HG03060 (cell line): ENCODE results near the gene CAPG.
"Not testable (repeated sequence)": the region's sequence is repeated elsewhere in the genome, so short reads cannot be mapped to it uniquely, and the experiment has no call there.

Experiments
- ATAC-seq: cut with Tn5 transposase; IDR thresholded peaks from one replicate; pipeline ENCODE4 v1.9.1; 2021; ENCODE audit warnings: low read depth, moderate number of reproducible peaks; ENCODE audit not compliant: unreplicated experiment

The CAPG gene

DNA sequence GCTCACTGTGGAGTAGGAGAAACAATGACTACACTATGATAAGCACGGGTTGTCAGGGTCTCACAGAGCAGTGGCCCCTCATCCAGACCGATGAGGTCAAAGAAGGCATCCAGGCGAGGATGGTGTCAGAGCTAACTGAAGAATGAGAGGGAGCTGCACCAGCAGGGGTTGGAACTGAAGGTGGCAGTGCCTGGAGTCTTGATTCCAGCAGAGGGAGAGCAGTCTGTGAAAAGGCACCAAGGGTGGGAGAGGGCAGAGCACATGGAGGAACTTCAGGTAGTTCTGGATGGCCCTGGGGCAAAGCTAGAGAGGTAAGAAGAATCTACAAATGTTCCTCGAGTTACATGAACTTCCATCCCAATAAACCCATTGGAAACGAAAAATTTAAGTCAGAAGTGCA, 43.0 kb downstream of the CAPG start:
- ATAC-seq = no peak

- not testable (repeated sequence) for ATAC-seq
Measured at GRCh38 chr2:85362653-85363387, 47.3 kb downstream of the CAPG start.

GRCh38 chr2:85357736-85358135, 52.4 kb downstream of the CAPG start:
- no peak for ATAC-seq

DNA sequence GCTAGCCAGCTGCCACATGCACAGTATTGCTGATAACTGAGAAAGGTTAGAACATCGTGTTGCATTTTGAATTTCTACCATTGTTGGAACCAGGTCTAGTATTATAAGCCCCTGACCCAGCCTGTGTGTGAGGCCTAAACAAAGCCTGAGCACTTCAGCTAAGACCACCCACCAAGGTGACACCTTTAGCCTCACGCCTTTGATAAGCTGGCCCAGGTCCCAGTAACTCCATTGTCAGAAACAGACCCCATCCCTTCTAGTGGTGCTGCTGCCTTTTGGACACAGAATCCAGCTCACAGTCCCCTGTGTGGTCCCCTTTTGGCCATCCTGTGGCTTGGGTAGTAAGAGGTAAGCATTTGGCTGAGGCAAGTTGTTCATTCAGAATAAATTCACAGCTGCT, 54.0 kb downstream of the CAPG start:
- ATAC-seq = no peak

DNA sequence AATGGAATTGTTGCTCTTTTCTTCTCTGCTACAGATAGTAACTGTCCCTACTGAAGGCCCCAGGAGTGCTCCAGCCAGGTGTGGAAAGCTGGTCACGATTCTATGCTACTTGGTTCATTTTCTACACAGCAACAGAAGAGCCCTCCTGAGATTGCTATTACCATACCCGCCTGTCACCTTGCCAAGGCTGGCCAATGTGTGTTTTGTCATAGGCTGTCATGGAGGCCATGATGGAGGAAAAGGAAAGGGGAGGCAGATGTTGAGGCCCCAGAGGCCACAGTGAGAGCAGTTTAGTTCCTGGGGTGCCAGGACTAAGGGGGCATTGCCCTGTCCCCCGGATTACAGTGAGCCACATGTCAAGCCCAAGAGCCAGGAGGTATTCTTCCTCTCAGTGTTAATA, 54.6 kb downstream of the CAPG start:
- ATAC-seq = no peak

DNA sequence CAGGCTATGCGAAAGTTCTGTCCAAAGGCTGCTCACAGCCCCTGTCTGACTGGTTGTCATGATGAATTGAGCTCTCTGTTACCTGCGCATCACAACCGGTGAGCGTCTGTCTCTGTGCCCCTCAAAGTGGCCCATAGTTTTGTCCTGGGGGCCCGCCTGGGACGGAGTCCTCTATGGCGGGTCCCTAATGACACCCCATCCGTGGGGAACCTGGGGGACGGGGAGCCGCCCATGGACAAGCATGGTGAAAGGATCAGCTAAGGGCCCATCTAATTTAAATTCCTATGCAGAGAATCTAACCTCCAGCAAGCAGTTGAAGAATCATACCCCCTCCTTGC, 55.1 kb downstream of the CAPG start:
- ATAC-seq = peak; percentile 4

DNA sequence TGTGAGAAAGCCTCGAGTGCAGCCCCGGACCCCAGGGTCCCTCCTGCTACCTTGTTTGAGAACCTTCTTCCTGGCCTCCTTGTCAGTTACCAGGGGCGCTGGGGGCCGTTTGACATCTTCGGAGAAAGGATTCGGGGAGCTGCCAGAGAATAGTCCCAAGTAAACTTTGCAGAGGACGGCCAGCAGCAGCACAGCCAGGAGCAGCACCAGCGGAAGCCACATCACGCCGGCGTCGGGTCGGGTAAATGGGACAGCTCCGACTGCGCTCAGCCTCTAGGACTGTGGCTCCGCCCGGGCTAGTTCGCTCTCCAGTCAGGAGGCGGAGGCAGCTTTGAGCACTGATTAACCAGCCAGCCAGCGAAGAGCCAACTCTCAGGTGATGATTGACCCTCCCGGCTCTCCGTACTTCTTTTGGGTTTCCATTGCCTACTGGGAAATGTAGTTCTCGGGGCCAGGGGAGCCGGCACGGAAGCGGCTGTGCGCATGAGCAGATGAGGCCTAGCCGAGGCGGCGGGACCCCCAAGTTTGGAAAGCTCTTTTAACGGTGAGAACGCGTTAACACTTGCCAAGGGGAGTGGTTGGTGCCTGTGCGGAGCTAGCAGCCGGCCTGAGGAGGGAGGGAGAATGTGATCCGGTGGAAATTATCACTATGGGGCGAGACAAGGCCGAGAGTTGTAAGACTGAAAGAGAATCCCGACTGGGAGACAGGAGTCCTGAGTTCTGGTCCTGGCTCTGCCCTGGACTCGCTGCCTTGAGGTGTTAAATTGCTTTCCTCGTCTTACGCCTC, 55.7 kb downstream of the CAPG start, which contains the start of the genes ELMOD3 and RETSAT:
TSS of gene ELMOD3 (plus strand) at position 484 of the 787 bp plus-strand sequence. CDS start 2,430 bp downstream, outside the sequence.
TSS of gene RETSAT (minus strand) at position 243 of the 787 bp plus-strand sequence. CDS start at position 222, 21 bp downstream.
- peak; percentile 92 for ATAC-seq

DNA sequence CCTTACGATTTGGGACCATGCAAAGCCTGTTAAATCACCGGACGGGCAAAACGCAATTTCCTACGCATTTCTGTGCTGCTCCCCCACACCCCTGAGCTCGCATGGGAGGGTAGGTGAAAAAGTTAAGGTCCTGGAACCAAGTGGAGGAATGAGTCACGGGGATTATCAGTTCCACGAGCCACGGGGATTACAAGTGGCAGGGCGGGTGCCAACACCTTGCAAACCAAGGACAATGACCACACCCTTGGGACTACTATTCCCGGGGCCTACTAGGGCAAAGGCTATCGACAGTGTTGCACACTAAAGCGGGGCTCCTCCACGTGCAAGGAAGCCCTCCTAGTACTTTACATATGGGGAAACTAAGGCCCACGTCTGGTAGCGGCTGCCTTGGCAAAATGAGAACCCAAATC, 56.3 kb downstream of the CAPG start:
- ATAC-seq = no peak

DNA sequence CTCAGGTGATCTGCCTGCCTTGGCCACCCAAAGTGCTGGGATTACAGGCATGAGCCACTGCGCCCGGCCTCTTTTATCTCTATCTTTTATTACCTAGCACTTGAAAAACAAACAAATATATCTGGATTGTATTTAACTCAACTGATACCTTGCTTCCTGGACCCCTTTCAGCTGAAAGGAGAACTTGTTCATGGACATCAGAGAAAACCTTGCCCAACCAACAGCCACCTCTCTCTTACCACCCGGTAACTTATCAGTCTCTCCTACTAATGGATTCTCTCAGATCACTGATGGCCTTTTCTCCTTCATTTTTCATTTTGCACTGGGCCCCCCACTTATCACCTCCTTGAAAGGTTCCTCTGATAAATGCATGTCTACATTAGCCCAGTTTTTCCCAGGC, 62.6 kb downstream of the CAPG start:
- no peak for ATAC-seq
